ENCODE results near the gene ADORA1. TPM values are rescaled to one million over a fixed set of nuclear protein-coding genes. Genes with fewer than 3 reads are reported as not detected.
A peak's percentile ranks its signal among the peaks of the same experiment; 100 is the strongest.

The ADORA1 gene
- polyA plus RNA-seq, 3 donors: 0.13 to 1.1 TPM; not detected in 1

- WGBS (ENCODE audit: insufficient coverage): no CpG with 5 or more reads among the region's 1 CpG
- no peak overlapping the region for H2AFZ ChIP-seq (ENCODE audit: insufficient read depth, low read depth, low read length, poor library complexity, severe bottlenecking)
- H4K20me1 ChIP-seq (ENCODE audit: insufficient read depth, low read length): no peaks in the 10 kb centered on the region
- H3K27me3 ChIP-seq (ENCODE audit: control insufficient read depth in 2 of 2, insufficient read depth in 2 of 2, low read length in 2 of 2): peaks cover 16 to 60% of the 10 kb centered on the region in 2 donors
- peaks cover 23% of the 10 kb centered on the region for H3K4me1 Mint-ChIP-seq
- no peaks in the 10 kb centered on the region for H3K9me3 ChIP-seq (replicated peaks in 1 of 2; ENCODE audit: control insufficient read depth in 1 of 2, insufficient read depth in 1 of 2, low read length in 2 of 2)
- no peak for TF ChIP-seq CTCF (IDR thresholded peaks at IDR 0.05)
- no peak overlapping the region for H3K27ac ChIP-seq (ENCODE audit: low read depth in 1 of 2, low read length in 2 of 2)
- no peaks in the 10 kb centered on the region for H3K36me3 Mint-ChIP-seq
- H3K4me3 ChIP-seq (replicated peaks in 1 of 3; ENCODE audit: low read depth in 2 of 3, low read length in 3 of 3): no peak overlapping the region
- H3K4me3 Mint-ChIP-seq: peak overlapping the region in 1 of 2 donors; percentile 61
- intact Hi-C loops (cut with micrococcal nuclease): no loop called here
- no peak for DNase-seq
- peak overlapping the region in 1 of 7 donors; percentile 11 for H3K27ac Mint-ChIP-seq
- peaks cover 24 to 45% (median 34%) of the 10 kb centered on the region in 3 donors for H3K27me3 Mint-ChIP-seq (ENCODE audit: low read depth in 3 of 3)
- no peaks in the 10 kb centered on the region for H3K36me3 ChIP-seq (replicated peaks in 1 of 2; ENCODE audit: control insufficient read depth in 1 of 2, insufficient read depth in 2 of 2, low read length in 2 of 2)
- H3K9me3 Mint-ChIP-seq: peaks cover 0 to 2% (median 0%) of the 10 kb centered on the region in 7 donors
- H3K4me2 ChIP-seq (replicated peaks; ENCODE audit: extremely low read depth, low read length, poor library complexity, severe bottlenecking): no peak overlapping the region
- no peak overlapping the region for H3K9ac ChIP-seq (ENCODE audit: insufficient read depth, low read length, poor library complexity, severe bottlenecking)
- H3K79me2 ChIP-seq (ENCODE audit: insufficient read depth, low read length): no peaks in the 10 kb centered on the region
- H3K4me1 ChIP-seq (ENCODE audit: control insufficient read depth in 1 of 2, insufficient read depth in 2 of 2, low read length in 2 of 2): peaks cover 18 to 23% of the 10 kb centered on the region in 2 donors
Measured at GRCh38 chr1:203136409-203137042, 9.0 kb downstream of the ADORA1 start.

GRCh38 chr1:203137324-203137723 is 9.8 kb downstream of the ADORA1 start:
- Histone ChIP-seq H2AFZ (ENCODE audit: insufficient read depth, low read depth, low read length, poor library complexity, severe bottlenecking) (no peak overlapping the region), H4K20me1 (ENCODE audit: insufficient read depth, low read length) (no peaks in the 10 kb centered on the region), H3K9me3 (replicated peaks in 1 of 2; ENCODE audit: control insufficient read depth in 1 of 2, insufficient read depth in 1 of 2, low read length in 2 of 2) (no peaks in the 10 kb centered on the region), H3K4me3 (replicated peaks in 1 of 3; ENCODE audit: low read depth in 2 of 3, low read length in 3 of 3) (no peak overlapping the region), H3K27me3 (ENCODE audit: control insufficient read depth in 2 of 2, insufficient read depth in 2 of 2, low read length in 2 of 2) (peaks cover 16 to 53% of the 10 kb centered on the region in 2 donors), H3K4me2 (replicated peaks; ENCODE audit: extremely low read depth, low read length, poor library complexity, severe bottlenecking) (no peak overlapping the region), H3K27ac (ENCODE audit: low read depth in 1 of 2, low read length in 2 of 2) (no peak overlapping the region), H3K36me3 (replicated peaks in 1 of 2; ENCODE audit: control insufficient read depth in 1 of 2, insufficient read depth in 2 of 2, low read length in 2 of 2) (no peaks in the 10 kb centered on the region), H3K79me2 (ENCODE audit: insufficient read depth, low read length) (no peaks in the 10 kb centered on the region), H3K9ac (ENCODE audit: insufficient read depth, low read length, poor library complexity, severe bottlenecking) (no peak overlapping the region), H3K4me1 (ENCODE audit: control insufficient read depth in 1 of 2, insufficient read depth in 2 of 2, low read length in 2 of 2) (peaks cover 18 to 23% of the 10 kb centered on the region in 2 donors)
- peaks cover 23% of the 10 kb centered on the region for H3K4me1 Mint-ChIP-seq
- H3K27ac Mint-ChIP-seq: no peak overlapping the region
- peaks cover 0 to 2% (median 0%) of the 10 kb centered on the region in 7 donors for H3K9me3 Mint-ChIP-seq
- intact Hi-C loops (cut with micrococcal nuclease): no loop called here
- H3K36me3 Mint-ChIP-seq: no peaks in the 10 kb centered on the region
- H3K4me3 Mint-ChIP-seq: peak overlapping the region in 1 of 2 donors; percentile 61
- no peak for TF ChIP-seq CTCF (IDR thresholded peaks at IDR 0.05)
- no peak for DNase-seq
- H3K27me3 Mint-ChIP-seq (ENCODE audit: low read depth in 3 of 3): peaks cover 20 to 39% (median 30%) of the 10 kb centered on the region in 3 donors
- WGBS (ENCODE audit: insufficient coverage): 100% methylated on average over 3 of the region's 4 CpGs

Data from CD14-positive monocyte (primary cell).